Measurements from ENCODE around the gene RNF151. TPM values are rescaled to one million over a fixed set of nuclear protein-coding genes. Genes with fewer than 3 reads are reported as not detected.

RNF151 gene
- total and polyA plus RNA-seq, 2 of the 13 experiments (the other 11 are each of a cell fraction or from before 2014, with no cell fraction given) = not detected

- TF ChIP-seq ATF6 (CRISPR knock-in tag; conservative IDR thresholded peaks at IDR 0.05) (peak; percentile 50; the same call in 1 of the 2 replicates), GATAD2A (CRISPR knock-in tag; IDR thresholded peaks at IDR 0.05) (no peak), CHD2 (IDR thresholded peaks at IDR 0.05; ENCODE audit: low read depth, low read length) (peak; percentile 95), ZBTB7B (CRISPR knock-in tag; IDR thresholded peaks at IDR 0.05) (no peak; the same call in 1 of the 2 replicates), ARHGAP35 (CRISPR knock-in tag; IDR thresholded peaks at IDR 0.05; ENCODE audit: borderline replicate concordance) (no peak), MIER2 (CRISPR knock-in tag; IDR thresholded peaks at IDR 0.05) (no peak), HNRNPLL (IDR thresholded peaks at IDR 0.05; ENCODE audit: low read depth, low read length, poor library complexity, severe bottlenecking) (peak; percentile 61), TSC22D2 (CRISPR knock-in tag; IDR thresholded peaks at IDR 0.05; ENCODE audit: borderline replicate concordance) (no peak; the same call in 1 of the 2 replicates), HNRNPH1 (optimal IDR thresholded peaks at IDR 0.05; ENCODE audit: low read depth, low read length) (no peak), ATF7 (IDR thresholded peaks at IDR 0.05) (no peak), ATF7 (CRISPR knock-in tag; IDR thresholded peaks at IDR 0.05) (no peak), ZNF776 (CRISPR knock-in tag; IDR thresholded peaks at IDR 0.05) (peak; percentile 60; the same call in 1 of the 2 replicates), ZNF263 (CRISPR knock-in tag; IDR thresholded peaks at IDR 0.05) (peak; percentile 72)
- TF ChIP-seq, protein P1, sequence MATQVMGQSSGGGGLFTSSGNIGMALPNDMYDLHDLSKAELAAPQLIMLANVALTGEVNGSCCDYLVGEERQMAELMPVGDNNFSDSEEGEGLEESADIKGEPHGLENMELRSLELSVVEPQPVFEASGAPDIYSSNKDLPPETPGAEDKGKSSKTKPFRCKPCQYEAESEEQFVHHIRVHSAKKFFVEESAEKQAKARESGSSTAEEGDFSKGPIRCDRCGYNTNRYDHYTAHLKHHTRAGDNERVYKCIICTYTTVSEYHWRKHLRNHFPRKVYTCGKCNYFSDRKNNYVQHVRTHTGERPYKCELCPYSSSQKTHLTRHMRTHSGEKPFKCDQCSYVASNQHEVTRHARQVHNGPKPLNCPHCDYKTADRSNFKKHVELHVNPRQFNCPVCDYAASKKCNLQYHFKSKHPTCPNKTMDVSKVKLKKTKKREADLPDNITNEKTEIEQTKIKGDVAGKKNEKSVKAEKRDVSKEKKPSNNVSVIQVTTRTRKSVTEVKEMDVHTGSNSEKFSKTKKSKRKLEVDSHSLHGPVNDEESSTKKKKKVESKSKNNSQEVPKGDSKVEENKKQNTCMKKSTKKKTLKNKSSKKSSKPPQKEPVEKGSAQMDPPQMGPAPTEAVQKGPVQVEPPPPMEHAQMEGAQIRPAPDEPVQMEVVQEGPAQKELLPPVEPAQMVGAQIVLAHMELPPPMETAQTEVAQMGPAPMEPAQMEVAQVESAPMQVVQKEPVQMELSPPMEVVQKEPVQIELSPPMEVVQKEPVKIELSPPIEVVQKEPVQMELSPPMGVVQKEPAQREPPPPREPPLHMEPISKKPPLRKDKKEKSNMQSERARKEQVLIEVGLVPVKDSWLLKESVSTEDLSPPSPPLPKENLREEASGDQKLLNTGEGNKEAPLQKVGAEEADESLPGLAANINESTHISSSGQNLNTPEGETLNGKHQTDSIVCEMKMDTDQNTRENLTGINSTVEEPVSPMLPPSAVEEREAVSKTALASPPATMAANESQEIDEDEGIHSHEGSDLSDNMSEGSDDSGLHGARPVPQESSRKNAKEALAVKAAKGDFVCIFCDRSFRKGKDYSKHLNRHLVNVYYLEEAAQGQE (IDR thresholded peaks at IDR 0.05; ENCODE audit: borderline replicate concordance in 1 of 2, low read depth in 1 of 2, low read length in 2 of 2) = peak in 1 of 2 experiments; percentile 46; a peak in 1 of 4 replicates
- TF ChIP-seq, protein P2, sequence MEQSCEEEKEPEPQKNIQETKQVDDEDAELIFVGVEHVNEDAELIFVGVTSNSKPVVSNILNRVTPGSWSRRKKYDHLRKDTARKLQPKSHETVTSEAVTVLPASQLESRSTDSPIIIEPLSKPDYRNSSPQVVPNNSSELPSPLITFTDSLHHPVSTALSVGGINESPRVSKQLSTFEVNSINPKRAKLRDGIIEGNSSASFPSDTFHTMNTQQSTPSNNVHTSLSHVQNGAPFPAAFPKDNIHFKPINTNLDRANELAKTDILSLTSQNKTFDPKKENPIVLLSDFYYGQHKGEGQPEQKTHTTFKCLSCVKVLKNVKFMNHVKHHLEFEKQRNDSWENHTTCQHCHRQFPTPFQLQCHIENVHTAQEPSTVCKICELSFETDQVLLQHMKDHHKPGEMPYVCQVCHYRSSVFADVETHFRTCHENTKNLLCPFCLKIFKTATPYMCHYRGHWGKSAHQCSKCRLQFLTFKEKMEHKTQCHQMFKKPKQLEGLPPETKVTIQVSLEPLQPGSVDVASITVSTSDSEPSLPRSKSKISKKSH (CRISPR knock-in tag; IDR thresholded peaks at IDR 0.05; ENCODE audit: borderline replicate concordance) = peak; percentile 61; the same call in 1 of the 2 replicates
- TF ChIP-seq, protein P3, sequence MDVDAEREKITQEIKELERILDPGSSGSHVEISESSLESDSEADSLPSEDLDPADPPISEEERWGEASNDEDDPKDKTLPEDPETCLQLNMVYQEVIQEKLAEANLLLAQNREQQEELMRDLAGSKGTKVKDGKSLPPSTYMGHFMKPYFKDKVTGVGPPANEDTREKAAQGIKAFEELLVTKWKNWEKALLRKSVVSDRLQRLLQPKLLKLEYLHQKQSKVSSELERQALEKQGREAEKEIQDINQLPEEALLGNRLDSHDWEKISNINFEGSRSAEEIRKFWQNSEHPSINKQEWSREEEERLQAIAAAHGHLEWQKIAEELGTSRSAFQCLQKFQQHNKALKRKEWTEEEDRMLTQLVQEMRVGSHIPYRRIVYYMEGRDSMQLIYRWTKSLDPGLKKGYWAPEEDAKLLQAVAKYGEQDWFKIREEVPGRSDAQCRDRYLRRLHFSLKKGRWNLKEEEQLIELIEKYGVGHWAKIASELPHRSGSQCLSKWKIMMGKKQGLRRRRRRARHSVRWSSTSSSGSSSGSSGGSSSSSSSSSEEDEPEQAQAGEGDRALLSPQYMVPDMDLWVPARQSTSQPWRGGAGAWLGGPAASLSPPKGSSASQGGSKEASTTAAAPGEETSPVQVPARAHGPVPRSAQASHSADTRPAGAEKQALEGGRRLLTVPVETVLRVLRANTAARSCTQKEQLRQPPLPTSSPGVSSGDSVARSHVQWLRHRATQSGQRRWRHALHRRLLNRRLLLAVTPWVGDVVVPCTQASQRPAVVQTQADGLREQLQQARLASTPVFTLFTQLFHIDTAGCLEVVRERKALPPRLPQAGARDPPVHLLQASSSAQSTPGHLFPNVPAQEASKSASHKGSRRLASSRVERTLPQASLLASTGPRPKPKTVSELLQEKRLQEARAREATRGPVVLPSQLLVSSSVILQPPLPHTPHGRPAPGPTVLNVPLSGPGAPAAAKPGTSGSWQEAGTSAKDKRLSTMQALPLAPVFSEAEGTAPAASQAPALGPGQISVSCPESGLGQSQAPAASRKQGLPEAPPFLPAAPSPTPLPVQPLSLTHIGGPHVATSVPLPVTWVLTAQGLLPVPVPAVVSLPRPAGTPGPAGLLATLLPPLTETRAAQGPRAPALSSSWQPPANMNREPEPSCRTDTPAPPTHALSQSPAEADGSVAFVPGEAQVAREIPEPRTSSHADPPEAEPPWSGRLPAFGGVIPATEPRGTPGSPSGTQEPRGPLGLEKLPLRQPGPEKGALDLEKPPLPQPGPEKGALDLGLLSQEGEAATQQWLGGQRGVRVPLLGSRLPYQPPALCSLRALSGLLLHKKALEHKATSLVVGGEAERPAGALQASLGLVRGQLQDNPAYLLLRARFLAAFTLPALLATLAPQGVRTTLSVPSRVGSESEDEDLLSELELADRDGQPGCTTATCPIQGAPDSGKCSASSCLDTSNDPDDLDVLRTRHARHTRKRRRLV (CRISPR knock-in tag; IDR thresholded peaks at IDR 0.05) = peak; percentile 33; the same call in 1 of the 2 replicates
These were observed 1.9 kb upstream of the RNF151 start, which contains the start of gene RPS2 (continued) for GRCh38 chr16:1964506-1965395.

Data from HepG2 (cell line).